ENCODE measurements around the gene KIR3DL3.
"Not testable (repeated sequence)": the region's sequence is repeated elsewhere in the genome, so short reads cannot be mapped to it uniquely, and the experiment has no call there.

DNA sequence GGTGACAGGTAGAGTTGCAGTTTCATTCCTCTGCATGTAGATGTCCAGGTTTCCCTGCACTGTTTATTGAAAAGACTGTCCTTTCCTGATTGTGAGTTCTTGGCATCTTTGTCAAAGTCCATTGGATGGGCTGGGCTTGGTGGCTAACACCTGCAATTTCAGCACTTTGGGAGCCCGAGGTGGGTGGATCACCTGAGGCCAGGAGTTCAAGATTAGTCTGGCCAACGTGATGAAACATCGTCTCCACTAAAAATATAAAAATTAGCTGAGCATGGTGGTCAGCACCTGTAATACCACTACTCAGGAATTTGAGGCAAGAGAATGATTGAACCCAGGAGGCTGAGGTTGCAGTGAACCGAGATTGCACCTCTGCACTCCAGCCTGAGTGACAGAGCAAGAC lies 53.6 kb downstream of the KIR3DL3 start:
- TF ChIP-seq, protein P1, sequence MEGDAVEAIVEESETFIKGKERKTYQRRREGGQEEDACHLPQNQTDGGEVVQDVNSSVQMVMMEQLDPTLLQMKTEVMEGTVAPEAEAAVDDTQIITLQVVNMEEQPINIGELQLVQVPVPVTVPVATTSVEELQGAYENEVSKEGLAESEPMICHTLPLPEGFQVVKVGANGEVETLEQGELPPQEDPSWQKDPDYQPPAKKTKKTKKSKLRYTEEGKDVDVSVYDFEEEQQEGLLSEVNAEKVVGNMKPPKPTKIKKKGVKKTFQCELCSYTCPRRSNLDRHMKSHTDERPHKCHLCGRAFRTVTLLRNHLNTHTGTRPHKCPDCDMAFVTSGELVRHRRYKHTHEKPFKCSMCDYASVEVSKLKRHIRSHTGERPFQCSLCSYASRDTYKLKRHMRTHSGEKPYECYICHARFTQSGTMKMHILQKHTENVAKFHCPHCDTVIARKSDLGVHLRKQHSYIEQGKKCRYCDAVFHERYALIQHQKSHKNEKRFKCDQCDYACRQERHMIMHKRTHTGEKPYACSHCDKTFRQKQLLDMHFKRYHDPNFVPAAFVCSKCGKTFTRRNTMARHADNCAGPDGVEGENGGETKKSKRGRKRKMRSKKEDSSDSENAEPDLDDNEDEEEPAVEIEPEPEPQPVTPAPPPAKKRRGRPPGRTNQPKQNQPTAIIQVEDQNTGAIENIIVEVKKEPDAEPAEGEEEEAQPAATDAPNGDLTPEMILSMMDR (IDR thresholded peaks at IDR 0.05; ENCODE audit: low read length): not testable (repeated sequence)
- TF ChIP-seq EZH2 (IDR thresholded peaks at IDR 0.05; ENCODE audit: borderline replicate concordance, low read length): not testable (repeated sequence)
